HG02840 (cell line): ENCODE results near the gene SCRG1.

Source experiments
- ATAC-seq: cut with Tn5 transposase; IDR thresholded peaks from one replicate; pipeline ENCODE4 v1.9.1; 2021; ENCODE audit warnings: mild to moderate bottlenecking, moderate library complexity, moderate number of reproducible peaks; ENCODE audit not compliant: unreplicated experiment, low FRiP score

SCRG1 gene

GRCh38 chr4:173398779-173399415 is at the start of gene SCRG1:
TSS of gene SCRG1 (minus strand) at chr4:173399116. CDS start at chr4:173391414, 7,702 bp downstream.
- no peak for ATAC-seq

DNA sequence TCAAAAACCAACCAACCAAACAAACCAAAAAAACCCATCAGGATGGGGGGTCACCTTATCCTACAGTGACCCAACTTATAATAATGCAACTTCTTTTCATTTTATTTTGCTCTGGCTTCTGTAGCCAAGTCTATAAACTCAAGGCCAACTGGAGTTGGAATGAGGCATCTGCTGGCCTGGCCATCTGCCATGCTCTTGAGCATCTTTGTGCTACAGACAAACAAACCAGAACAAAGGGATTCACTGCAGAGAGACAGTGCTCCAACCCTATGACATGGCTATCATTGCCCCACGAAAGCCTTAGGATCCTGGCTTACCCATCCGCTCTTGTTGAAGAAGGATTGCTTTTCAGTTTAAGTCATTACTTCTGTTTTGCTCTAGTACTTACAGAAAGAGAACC is 49.2 kb upstream of the SCRG1 start:
- no peak for ATAC-seq

- ATAC-seq = peak; percentile 84
Measured at GRCh38 chr4:173446416-173446815, 47.5 kb upstream of the SCRG1 start.

DNA sequence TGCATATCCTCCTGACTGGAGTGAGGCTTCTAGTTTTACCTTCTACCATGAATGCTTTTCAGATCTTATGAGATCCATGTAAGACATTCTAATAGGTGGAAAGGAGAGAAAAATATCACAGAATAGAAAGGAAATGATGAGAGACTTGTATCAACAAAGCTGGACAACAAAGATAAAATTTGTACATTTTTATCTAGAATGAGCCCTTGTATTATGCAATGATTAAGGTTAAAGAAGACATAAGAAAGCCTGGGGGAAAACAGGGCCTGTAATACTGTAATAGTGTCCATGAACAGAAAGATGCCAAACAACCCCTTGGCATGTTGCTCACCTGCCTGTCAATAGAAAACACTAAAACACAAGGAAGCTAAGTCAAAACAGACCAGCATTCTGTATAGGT is 44.2 kb upstream of the SCRG1 start:
- ATAC-seq = no peak

GRCh38 chr4:173442223-173442932 is 43.5 kb upstream of the SCRG1 start:
- ATAC-seq = no peak

- ATAC-seq = no peak
Measured at GRCh38 chr4:173440888-173441287, 42.0 kb upstream of the SCRG1 start.

DNA sequence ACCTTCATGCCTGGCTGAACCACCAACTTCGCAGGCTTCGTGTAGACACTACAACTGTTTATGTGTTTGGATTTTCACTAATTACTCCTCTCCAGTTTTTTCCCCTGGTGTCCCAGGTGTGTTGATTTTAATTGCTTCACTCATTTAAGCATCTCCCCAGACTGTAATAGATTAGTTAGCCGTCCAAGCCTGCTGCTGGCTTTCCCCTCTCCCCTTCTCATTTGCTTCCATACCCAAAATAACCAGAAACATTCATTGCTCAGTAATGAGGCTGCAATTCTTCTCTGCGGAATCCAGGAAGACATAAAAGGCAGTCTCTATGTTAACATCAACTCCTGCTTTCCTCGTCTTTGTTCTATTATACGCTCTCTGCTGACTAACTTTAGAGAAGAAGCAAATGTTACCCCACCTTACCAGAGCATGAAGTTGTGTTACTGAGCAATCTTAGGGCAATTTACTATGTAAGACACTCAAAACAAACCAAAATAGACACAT is 37.9 kb upstream of the SCRG1 start:
- no peak for ATAC-seq

GRCh38 chr4:173436149-173436579 is 37.2 kb upstream of the SCRG1 start:
- ATAC-seq = no peak

DNA sequence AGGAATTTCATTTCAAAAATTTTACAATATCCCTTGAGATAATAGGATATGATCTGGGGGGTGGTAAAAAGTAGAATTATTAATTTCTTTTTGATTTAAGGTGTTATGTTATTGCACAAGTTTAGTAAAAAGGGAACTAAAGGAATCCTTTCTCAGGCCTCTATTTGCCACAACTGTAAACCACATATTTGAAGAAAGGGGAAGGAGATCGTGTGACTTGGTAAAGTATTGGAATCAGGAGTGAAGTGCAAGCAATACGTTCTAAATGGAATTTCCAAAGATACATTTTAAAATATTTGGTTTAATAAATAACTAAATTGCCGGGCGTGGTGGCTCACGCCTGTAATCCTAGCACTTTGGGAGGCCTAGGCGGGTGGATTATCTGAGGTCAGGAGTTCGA is 35.3 kb upstream of the SCRG1 start:
- no peak for ATAC-seq

GRCh38 chr4:173433447-173433846 is 34.5 kb upstream of the SCRG1 start:
- ATAC-seq = no peak

DNA sequence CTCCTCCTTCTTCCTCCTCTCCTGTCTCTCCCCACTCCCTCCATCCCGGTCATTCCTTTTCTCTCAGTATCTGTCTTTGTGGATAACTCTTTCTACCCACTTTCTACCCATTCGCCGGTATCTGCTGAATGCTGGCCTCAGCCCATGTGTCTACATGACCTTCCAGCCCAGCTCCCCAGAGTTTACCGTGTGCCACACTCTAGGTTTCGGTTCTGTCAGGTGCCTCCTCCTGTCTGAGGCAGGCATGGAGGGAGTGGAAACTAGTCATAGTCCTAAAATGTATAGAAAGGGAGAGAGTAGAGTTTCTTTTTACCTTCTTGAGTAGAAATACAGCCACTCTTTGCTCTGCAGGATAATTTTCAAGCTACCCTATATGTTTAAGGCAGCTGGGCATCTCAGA is 33.5 kb upstream of the SCRG1 start:
- no peak for ATAC-seq

DNA sequence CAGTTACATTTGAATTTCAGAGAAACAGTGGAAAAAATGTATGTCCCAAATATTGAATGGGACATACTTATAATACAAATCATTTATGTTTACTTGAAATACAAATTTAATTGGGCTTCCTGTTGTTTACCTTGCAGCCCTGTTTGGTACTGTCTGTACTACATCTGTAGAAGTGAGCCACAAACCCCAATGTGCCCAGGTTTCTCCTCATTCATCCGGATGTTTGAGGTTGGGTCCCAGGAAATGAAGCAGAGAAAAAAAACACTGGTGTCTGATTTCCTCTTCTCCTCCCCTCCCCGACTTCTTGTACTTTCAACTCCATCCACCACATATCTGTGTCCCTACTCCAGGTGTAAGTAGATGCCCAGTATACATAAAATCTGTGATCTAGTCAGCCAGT is 27.1 kb upstream of the SCRG1 start:
- ATAC-seq = no peak

DNA sequence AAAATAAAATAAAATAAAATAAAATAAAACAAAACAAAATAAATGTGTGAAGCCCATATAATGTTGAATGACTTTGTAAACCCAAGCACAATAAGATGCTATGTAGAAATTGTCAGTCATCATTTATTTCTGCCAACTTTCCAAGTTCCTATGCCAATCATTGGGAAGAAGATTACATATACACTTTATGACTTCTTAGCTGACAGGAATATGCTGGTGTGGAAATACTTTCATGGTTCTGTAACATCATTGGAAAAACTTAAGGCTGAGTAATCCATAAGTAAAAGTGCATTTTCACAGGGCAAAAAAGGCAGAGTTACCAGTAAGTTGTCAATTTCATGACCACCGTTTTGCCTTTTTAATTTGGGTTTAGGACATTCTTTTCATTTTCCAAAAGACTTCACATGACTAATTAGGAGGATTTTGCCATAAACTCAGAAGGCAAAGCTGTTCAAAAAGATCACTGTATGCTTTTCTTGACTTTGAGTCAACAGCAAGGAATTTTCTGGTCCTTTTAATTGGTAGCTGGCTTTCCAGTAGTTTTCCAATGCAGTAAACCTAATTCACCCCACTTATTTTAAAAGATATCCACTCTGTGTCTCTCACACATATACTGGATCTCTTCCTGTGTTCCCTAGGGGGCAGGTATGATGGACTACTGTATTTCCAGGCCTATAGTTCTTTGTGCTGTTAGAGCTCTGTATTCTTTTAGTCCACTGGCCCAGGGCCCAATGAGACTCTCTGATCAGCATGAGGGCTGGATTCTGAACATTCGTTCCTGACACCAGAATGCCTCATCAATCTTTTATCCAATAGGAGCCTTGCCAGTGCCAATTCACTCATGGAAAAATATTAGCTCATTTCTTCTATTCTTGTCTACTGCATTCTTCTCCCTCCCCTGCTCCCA is 26.2 kb upstream of the SCRG1 start:
- no peak for ATAC-seq

DNA sequence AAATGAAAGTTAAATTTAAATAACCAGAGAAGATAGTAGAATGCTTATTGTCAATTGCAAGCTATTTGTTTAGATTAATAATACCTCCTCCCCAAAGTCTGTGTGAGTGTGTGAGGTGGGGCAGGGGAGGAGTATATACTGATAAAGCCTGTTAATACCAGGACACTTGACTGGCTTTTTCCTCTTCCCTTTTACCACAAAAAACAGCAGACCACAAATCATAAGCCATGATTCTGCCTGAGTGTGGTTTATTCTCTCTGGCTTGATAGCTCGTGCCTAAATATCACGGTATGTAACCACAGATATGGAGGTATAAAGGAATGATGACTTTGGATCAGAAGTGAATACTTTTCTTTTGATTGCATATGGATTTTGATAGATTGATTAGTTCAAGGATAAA is 21.9 kb upstream of the SCRG1 start:
- no peak for ATAC-seq

- ATAC-seq = no peak
Measured at GRCh38 chr4:173420324-173420752, 21.4 kb upstream of the SCRG1 start.

DNA sequence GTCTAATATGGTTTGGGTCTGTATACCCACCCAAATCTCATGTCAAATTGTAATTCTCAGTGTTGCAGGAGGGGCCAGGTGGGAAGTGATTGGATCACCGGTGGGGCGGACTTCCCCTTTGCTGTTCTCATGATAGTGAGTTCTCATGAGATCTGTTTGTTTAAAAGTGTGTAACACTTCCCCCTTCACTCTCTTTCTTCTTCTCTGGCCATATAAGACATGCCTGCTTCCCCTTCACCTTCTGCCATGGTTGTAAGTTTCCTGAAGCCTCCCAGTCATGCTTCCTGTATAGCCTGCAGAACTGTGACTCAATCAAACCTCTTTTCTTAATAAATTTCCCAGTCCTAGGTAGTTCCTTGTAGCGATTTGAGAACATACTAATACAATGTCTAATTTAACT is 19.7 kb upstream of the SCRG1 start:
- no peak for ATAC-seq

DNA sequence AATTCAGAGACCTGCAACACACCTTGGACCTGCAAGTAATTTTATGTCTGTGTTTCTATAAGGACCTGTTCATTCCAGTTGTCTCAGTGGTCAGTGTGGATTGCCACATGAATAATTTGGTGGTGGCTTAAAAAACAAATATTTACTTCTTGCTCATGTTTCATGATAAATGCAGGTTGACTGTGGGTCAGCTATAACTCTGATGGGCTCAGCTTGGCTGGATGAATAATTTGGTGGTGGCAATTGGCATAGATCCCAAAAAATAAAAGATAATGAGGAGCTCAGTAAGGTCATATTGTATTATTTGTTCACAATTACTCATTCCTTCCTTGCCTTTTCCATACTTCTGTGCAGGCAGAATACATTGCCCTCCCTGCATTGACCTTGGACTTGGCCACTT is 18.9 kb upstream of the SCRG1 start:
- no peak for ATAC-seq

DNA sequence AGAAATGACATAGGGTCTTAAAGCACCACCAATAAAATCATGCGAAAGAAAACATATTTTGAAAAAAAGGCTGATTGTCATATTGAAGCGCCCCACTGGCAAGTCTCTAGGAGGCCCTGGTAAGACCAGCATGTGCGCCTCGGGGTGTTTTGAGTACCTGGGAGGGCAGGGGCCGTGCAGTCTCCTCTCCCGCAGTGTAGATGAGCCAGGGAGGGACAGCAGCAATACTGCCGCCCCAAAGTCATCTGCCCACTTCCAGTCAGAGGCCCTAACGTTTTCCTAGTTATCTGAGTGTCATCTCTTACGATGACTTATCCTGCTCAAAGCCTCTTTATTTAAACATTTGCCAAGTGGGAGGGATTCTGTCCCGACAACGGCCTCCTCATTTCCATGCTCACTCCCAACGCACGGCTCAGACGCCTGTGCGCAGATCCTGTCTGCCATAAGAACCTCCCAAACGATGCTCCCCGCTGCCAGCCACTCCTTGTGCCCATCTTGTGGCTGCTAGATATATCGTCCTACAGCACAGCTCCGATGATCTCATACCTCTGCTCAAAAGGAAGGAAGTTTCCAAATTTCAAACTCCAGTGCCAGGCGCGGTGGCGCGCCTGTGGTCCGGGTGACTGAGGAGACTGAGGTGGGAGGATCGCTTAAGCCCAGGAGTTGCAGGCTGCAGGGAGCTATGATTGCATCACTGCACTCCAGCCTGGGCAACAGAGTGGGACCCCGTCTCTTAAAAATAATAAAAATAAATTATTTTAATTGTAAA is 17.2 kb upstream of the SCRG1 start:
- no peak for ATAC-seq

DNA sequence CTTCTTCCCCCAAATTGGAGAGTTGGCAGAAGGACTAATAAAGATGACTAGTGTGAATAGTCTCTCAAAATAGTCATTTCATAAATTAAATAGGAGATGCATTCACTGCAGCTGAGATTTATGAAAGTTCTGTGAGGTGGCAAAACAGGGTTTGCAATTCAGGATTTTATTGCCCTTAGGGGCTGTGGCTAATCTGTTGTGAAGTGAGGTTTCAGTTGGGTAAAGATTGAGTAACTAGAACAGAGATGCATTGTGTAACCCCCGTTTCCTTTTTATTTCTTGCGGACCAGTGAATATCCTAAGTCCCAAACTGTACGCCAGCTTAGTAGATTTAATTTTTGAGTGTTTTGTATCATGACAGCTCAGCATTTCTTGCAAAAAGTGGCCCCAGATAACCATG is 16.2 kb upstream of the SCRG1 start:
- ATAC-seq = no peak

DNA sequence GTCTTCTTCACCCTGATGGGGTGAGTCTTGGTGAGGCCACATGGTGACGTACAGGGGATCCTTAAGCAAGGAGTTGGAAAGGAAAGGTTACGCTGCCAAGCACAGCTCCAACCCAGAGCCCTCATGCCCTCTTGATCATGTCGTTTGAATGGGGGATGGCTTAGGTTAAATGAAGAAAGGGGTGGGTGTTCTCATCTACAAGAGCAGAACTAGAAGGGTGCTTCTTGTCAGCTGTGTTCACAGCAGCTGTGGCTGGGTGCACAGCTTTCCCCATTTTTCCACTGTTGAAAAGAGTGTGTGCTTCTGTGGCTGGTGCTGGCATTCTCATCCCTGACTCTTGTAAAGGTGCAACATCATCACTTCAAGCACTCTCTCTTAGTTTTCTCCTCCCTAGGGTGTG is 15.5 kb upstream of the SCRG1 start:
- ATAC-seq = no peak
